Lower lobe of right lung (tissue), 2 donors: Measurements from ENCODE around the gene GIPC1. TPM values are rescaled to one million over a fixed set of nuclear protein-coding genes. Genes with fewer than 3 reads are reported as not detected.

Experiments used
- ATAC-seq, 2 donors: fragments of 200-7000 bp; cut with Tn5 transposase; one replicate each; pipeline ENCODE4 v1.9.1; 2020 to 2022; ENCODE audit warnings: mild to moderate bottlenecking in 2 of 2, moderate library complexity in 2 of 2
- DNase-seq: peaks from one replicate; pipeline ENCODE4 v3.0.0-alpha.2; 2020
- H3K27ac ChIP-seq: fragments of 200-600 bp; one replicate; pipeline ENCODE4 v1.8.0; 2022
- H3K27me3 ChIP-seq: fragments of 200-600 bp; one replicate; pipeline ENCODE4 v1.8.0; 2022; ENCODE audit warnings: low read depth
- H3K36me3 ChIP-seq: fragments of 200-600 bp; one replicate; pipeline ENCODE4 v1.8.0; 2022; ENCODE audit warnings: mild to moderate bottlenecking
- H3K4me1 ChIP-seq: fragments of 200-600 bp; one replicate; pipeline ENCODE4 v1.8.0; 2022
- H3K4me3 ChIP-seq: fragments of 200-600 bp; one replicate; pipeline ENCODE4 v1.8.0; 2022; ENCODE audit warnings: mild to moderate bottlenecking
- H3K9me3 ChIP-seq: fragments of 200-600 bp; one replicate; pipeline ENCODE4 v1.8.0; 2022
- CTCF ChIP-seq: fragments of 200-600 bp; IDR thresholded peaks from one replicate; pipeline ENCODE4 v1.8.0; 2022; ENCODE audit warnings: antibody characterized with exemption, mild to moderate bottlenecking
- intact Hi-C: fragments of 100-400 bp; cut with DNase I; formaldehyde crosslinking; loops from one replicate; pipeline ENCODE4 v1.11.0; 2022
- total RNA-seq: library from RNA; stranded (reverse); fragmentation: NEBNext Ultra II Directional; extraction: Animal tissue kit (Norgen Biotek cat#: 25700); gene quantifications from one replicate; pipeline ENCODE4 v1.2.1, GENCODE V29; 2021
- donor health status: DM: no; HTN: yes; CAD: no; lungs with severe emphysema.

The GIPC1 gene
- total RNA-seq, 1 donor from 2014 or later, result 72.1 TPM

DNA sequence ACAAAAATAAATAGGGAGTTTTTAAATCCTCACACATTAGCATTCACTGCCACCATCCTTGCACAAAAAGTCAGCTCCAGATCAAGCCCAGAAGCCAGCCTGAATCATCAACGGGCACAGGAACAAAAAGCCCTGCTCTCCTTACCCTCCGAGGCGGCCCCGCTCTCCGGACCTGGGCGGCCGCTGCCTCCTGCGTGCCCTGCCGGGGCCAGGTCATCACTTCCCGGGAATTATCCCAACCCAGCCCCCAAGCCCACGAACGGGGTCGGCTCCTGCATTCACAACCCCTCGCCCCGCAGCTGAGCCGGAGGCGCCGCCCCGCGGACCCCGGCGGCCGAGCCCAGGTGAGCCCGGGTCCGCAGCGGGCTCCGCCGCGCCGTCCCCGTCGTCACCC is 21.5 kb upstream of the GIPC1 start:
- intact Hi-C loops, result no loop called here
- Histone ChIP-seq H3K9me3 (no peaks in the 10 kb centered on the region), H3K4me3 (peak overlapping the region; percentile 97), H3K4me1 (peaks cover 52% of the 10 kb centered on the region), H3K27ac (peak overlapping the region; percentile 99), H3K27me3 (no peaks in the 10 kb centered on the region), H3K36me3 (peaks cover 38% of the 10 kb centered on the region)
- ATAC-seq, result peak in 1 of 2 donors; percentile 1
- TF ChIP-seq CTCF, result no peak
- DNase-seq, result no peak

DNA sequence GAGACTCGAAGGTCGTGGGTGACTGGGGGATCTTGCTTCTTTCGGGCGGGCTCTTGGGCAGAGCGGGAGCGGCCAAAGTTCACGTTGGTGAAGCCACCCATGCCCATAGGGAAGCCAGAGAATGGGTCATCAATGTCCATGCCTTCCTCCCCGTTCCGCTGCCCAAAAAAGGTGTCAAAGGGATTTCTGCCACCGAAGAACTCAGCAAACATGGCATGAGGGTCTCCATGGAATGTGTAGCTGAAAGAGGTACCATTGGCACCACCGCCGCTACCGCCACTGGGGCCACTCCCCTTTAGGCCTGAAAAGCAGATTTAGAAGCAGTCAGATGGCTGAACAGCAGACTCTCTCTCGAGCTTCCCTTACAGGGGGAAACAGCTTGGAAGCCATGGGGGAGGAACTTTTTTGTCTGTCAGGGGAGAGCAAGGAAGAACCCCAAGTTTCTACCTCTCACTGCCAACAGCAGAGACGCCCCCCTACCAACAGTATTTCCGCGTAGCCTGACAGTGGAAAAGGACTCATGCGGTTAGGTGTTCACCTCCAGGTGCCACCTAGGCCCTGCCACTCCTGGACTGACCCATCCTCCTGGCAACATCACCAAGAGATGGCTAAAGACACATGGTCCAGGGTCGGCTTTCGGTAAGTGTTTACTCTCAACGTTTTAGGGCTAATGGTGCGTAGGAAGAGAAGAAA is 21.0 kb upstream of the GIPC1 start:
- no peak for ATAC-seq

GRCh38 chr19:14516048-14516534 is 20.2 kb upstream of the GIPC1 start:
- Histone ChIP-seq H3K27me3 (no peaks in the 10 kb centered on the region), H3K27ac (peak overlapping the region; percentile 99), H3K4me1 (peaks cover 57% of the 10 kb centered on the region), H3K9me3 (no peaks in the 10 kb centered on the region), H3K36me3 (peaks cover 38% of the 10 kb centered on the region), H3K4me3 (peak overlapping the region; percentile 97)
- ATAC-seq, result no peak
- intact Hi-C loops, result no loop called here
- TF ChIP-seq CTCF, result no peak
- DNase-seq, result no peak

More for the DNA sequence above, 21.0 kb upstream of the GIPC1 start:
- Histone ChIP-seq H3K27ac (peak overlapping the region; percentile 99), H3K27me3 (no peaks in the 10 kb centered on the region), H3K4me3 (peak overlapping the region; percentile 97), H3K4me1 (peaks cover 52% of the 10 kb centered on the region), H3K36me3 (peaks cover 38% of the 10 kb centered on the region), H3K9me3 (no peaks in the 10 kb centered on the region)
- no peak for DNase-seq
- TF ChIP-seq CTCF, result no peak
- intact Hi-C loops, result no loop called here

DNA sequence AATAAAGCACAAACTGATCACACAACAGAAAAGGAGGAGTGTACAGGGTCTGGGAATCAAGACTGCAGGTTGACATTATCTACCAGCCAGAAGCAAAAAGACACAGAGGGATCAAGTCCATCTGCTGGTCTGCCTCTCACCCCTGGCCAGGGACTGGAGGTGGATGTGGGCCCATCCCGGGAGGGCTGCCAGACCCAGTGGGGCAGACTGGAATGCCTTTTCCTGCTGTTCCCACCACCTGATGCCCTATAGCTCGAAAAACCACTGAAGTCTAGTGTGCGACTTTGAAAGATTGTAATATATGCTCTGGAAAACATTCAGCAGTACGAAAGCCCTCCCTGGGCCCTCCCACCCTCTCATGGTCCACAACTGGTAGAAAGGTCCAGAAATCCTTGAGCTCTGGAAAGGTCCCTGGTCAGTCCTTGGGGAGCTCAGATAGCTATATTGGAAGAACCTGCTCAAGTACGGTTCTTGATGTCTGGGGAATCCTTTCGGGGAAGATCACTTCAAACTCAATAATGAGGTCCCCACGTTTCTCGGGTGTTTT is 19.6 kb upstream of the GIPC1 start:
- peak overlapping the region; percentile 97 for H3K4me3 ChIP-seq

GRCh38 chr19:14514215-14514863 is 18.4 kb upstream of the GIPC1 start:
- DNase-seq, result no peak
- no peak for ATAC-seq
- no peaks in the 10 kb centered on the region for H3K27me3 ChIP-seq
- H3K4me1 ChIP-seq, result peaks cover 67% of the 10 kb centered on the region
- H3K9me3 ChIP-seq, result no peaks in the 10 kb centered on the region
- TF ChIP-seq CTCF, result no peak
- intact Hi-C loops, result no loop called here
- H3K27ac ChIP-seq, result peak overlapping the region; percentile 32
- H3K36me3 ChIP-seq, result peaks cover 38% of the 10 kb centered on the region
- no peak overlapping the region for H3K4me3 ChIP-seq

More for the DNA sequence above, 19.6 kb upstream of the GIPC1 start:
- Histone ChIP-seq H3K9me3 (no peaks in the 10 kb centered on the region), H3K36me3 (peaks cover 38% of the 10 kb centered on the region), H3K27me3 (no peaks in the 10 kb centered on the region), H3K27ac (peak overlapping the region; percentile 99), H3K4me1 (peaks cover 62% of the 10 kb centered on the region)
- intact Hi-C loops, result no loop called here
- no peak for TF ChIP-seq CTCF
- ATAC-seq (no peak), DNase-seq (no peak)
